Measurements from ENCODE around the gene CRAMP1. TPM values are rescaled to one million over a fixed set of nuclear protein-coding genes. Genes with fewer than 3 reads are reported as not detected.

CRAMP1 gene, protein sequence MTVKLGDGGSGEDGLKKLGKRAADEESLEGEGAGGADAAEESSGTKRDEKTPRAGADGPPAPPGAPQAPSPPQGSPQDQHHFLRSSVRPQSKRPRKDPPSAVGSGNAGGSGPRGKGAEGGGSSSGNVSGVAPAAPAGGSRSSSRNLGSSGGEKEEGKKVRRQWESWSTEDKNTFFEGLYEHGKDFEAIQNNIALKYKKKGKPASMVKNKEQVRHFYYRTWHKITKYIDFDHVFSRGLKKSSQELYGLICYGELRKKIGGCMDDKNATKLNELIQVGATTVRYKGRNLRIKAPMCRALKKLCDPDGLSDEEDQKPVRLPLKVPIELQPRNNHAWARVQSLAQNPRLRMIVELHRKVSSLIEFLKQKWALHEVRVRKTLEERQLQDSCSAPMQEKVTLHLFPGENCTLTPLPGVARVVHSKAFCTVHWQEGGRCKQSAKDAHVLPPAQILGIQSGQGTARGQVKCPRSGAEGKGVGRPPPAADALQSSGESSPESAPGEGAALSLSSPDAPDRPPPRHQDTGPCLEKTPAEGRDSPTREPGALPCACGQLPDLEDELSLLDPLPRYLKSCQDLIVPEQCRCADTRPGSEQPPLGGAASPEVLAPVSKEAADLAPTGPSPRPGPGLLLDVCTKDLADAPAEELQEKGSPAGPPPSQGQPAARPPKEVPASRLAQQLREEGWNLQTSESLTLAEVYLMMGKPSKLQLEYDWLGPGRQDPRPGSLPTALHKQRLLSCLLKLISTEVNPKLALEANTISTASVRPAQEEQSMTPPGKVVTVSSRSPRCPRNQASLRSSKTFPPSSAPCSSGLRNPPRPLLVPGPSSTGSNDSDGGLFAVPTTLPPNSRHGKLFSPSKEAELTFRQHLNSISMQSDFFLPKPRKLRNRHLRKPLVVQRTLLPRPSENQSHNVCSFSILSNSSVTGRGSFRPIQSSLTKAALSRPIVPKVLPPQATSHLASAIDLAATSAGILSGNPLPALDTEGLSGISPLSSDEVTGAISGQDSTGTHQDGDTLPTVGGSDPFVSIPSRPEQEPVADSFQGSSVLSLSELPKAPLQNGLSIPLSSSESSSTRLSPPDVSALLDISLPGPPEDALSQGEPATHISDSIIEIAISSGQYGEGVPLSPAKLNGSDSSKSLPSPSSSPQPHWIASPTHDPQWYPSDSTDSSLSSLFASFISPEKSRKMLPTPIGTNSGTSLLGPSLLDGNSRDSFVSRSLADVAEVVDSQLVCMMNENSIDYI (N-terminal part only)
- total RNA-seq = 28.9 and 30.8 TPM in 2 replicates
- polyA plus RNA-seq = 20.2 and 21.5 TPM in 2 replicates
- polyA plus RNA-seq (2011; cell fraction: cytosol; rRNA removed) = 15.8 and 16.2 TPM in 2 replicates
- polyA plus RNA-seq (2011; cell fraction: nucleus; rRNA removed) = 48.0 and 59.9 TPM in 2 replicates
- polyA plus RNA-seq (2012) = 14.1 and 16.4 TPM in 2 replicates
- 28.1 and 32.7 TPM in 2 replicates for polyA minus RNA-seq
- 7.6 TPM for polyA minus RNA-seq (2011; cell fraction: cytosol; rRNA and poly(A)+ RNA removed)
- 29.3 and 31.5 TPM in 2 replicates for polyA minus RNA-seq (2011; cell fraction: nucleus; rRNA and poly(A)+ RNA removed)
- percentile 73 among the genes with signal in this experiment for Bru-seq, nascent RNA
- BruChase-seq, experiment 1, labeled RNA remaining after a 6-hour chase = percentile 78 among the genes with signal in this experiment
- BruChase-seq, experiment 2, labeled RNA remaining after a 2-hour chase = percentile 82 among the genes with signal in this experiment
- long read RNA-seq, partial matches to known transcripts = 2 of 6 reads
- long read RNA-seq, other reads (novel, unspliced or antisense) = 4 of 6 reads

DNA sequence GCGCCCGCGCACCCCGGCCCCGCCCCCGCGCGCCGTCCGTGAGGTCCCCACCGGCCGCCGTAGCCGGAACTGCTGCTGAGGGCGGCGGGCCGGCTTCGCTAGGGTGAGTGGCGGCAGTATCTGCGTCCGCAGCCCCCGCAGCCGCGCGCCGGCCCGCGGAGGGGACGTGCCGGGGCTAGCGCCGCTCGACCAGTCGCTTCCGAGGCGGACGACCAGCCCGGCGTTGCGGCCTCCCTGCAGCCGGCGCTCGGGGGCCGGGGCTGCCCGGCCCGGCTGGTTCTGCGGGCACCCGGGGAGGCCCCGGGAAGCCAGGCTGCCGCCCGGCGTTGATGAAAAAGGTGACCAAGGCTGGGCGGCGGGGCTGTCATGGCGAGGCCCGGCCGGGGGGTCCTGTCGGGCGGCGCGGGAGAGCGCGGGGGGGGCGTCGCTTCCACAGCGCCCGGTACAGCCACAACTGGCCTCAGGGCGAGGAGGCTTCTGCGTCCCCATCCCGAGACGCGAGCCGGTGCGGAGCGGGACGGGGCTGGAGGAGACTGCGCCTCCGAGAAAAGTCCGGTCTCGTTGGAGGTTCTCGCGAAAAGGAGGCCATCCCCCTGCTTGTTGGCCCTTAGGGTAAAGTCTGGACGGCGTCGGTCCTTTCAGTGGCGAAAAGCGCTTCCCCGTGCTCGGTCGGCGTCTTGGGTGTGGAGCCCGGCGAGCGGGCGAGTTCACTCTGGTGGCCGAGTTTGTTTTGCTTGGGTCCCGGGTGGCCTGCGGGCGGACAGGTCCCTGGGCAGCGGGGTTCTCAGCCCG, at the start of gene CRAMP1:
Gene CRAMP1 (plus strand): TSS at position 41 of the 792 bp plus-strand sequence. CDS start 2,280 bp downstream, outside the sequence.
- ChIA-PET CTCF (interaction anchor here (1.0 kb wide), 3 partner anchors 8 to 93 kb away, joined by 3 to 4 read pairs (median 3); partner anchors contain the start of gene MAPK8IP3), POLR2A (interaction anchor here (1.5 kb wide), 1 partner anchor 64 kb away, joined by 3 read pairs; no protein-coding TSS in a partner anchor)
- dilution Hi-C loops (cut with MboI; ENCODE audit: extremely low pct_ligation_motif_present, low sequenced_read_pairs) = no loop called here
- H3K9ac ChIP-seq (replicated peaks; ENCODE audit: extremely low read depth, insufficient read depth, low read length) = peak within 1 kb of the TSS; percentile 58
- peak; percentile 29 for DNase-seq (ENCODE audit: low read depth, low spot score)
- H3K4me2 ChIP-seq (ENCODE audit: insufficient read depth, low read length) = peak within 1 kb of the TSS; percentile 89
- H3K9me3 ChIP-seq (replicated peaks; ENCODE audit: control insufficient read depth, insufficient read depth, low read length) = no peaks in the 10 kb centered on the region
- no peaks in the 10 kb centered on the region for H3K9me1 ChIP-seq (replicated peaks; ENCODE audit: control insufficient read depth, extremely low read depth, insufficient read depth, low read length)
- no peaks in the 10 kb centered on the region for H4K20me1 ChIP-seq (replicated peaks; ENCODE audit: control insufficient read depth, extremely low read depth, insufficient read depth, low read length)
- no TSS peak for BruUV-seq (replicated peaks)
- TF ChIP-seq POLR2A (IDR thresholded peaks at IDR 0.05; ENCODE audit: low read depth, low read length) = peak; percentile 43
- TF ChIP-seq GATA2 (IDR thresholded peaks at IDR 0.05; ENCODE audit: insufficient read depth, insufficient read length, low read depth, low read length) = no peak
- TF ChIP-seq, protein P1, sequence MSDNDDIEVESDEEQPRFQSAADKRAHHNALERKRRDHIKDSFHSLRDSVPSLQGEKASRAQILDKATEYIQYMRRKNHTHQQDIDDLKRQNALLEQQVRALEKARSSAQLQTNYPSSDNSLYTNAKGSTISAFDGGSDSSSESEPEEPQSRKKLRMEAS (IDR thresholded peaks at IDR 0.05; ENCODE audit: insufficient read depth, insufficient read length) = no peak
- peak; percentile 13 for TF ChIP-seq POLR2AphosphoS5 (IDR thresholded peaks at IDR 0.05; ENCODE audit: insufficient read depth, low read depth, low read length)
- TF ChIP-seq EZH2 (IDR thresholded peaks at IDR 0.05; ENCODE audit: borderline replicate concordance, low read depth, low read length, severe bottlenecking) = no peak
- TF ChIP-seq, protein P2, sequence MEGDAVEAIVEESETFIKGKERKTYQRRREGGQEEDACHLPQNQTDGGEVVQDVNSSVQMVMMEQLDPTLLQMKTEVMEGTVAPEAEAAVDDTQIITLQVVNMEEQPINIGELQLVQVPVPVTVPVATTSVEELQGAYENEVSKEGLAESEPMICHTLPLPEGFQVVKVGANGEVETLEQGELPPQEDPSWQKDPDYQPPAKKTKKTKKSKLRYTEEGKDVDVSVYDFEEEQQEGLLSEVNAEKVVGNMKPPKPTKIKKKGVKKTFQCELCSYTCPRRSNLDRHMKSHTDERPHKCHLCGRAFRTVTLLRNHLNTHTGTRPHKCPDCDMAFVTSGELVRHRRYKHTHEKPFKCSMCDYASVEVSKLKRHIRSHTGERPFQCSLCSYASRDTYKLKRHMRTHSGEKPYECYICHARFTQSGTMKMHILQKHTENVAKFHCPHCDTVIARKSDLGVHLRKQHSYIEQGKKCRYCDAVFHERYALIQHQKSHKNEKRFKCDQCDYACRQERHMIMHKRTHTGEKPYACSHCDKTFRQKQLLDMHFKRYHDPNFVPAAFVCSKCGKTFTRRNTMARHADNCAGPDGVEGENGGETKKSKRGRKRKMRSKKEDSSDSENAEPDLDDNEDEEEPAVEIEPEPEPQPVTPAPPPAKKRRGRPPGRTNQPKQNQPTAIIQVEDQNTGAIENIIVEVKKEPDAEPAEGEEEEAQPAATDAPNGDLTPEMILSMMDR (IDR thresholded peaks at IDR 0.05; ENCODE audit: extremely low read depth in 1 of 2, insufficient read depth in 1 of 2, low read depth in 1 of 2, low read length in 2 of 2) = no peak
- TF ChIP-seq JUN (IDR thresholded peaks at IDR 0.05; ENCODE audit: borderline replicate concordance, insufficient read depth, insufficient read length, low read depth) = no peak
- no peak for TF ChIP-seq FOS (IDR thresholded peaks at IDR 0.05; ENCODE audit: borderline replicate concordance, insufficient read depth, low read length)
- no peak for TF ChIP-seq MYC (IDR thresholded peaks at IDR 0.05; ENCODE audit: low read depth, low read length)
- peak within 1 kb of the TSS; percentile 24 for H3K27ac ChIP-seq (ENCODE audit: insufficient read depth, low read depth, low read length)
- no peaks in the 10 kb centered on the region for H3K27me3 ChIP-seq (ENCODE audit: control insufficient read depth in 2 of 2, insufficient read depth in 2 of 2, low read length in 2 of 2)
- H3K4me1 ChIP-seq (ENCODE audit: control insufficient read depth, extremely low read depth, insufficient read depth, low read length) = peaks cover 38% of the 10 kb centered on the region
- peaks cover 38% of the 10 kb centered on the region for H3K79me2 ChIP-seq (ENCODE audit: control insufficient read depth, insufficient read depth, low read length)
- H2AFZ ChIP-seq (ENCODE audit: low read depth, low read length) = peak within 1 kb of the TSS; percentile 7
- no peak for FAIRE-seq
- H3K36me3 ChIP-seq (ENCODE audit: control insufficient read depth in 2 of 2, extremely low read depth in 1 of 2, insufficient read depth in 2 of 2, low read length in 2 of 2) = peaks cover 5 to 7% of the 10 kb centered on the region in 2 experiments
- intact Hi-C loops (cut with micrococcal nuclease) = loop anchor here (1.0 to 5.0 kb wide), 3 partner anchors 69 to 190 kb away; partner anchors contain the start of genes MAPK8IP3 and UQCC4
- H3K4me3 ChIP-seq (replicated peaks in 1 of 3; ENCODE audit: insufficient read depth in 1 of 3, low read depth in 1 of 3, low read length in 3 of 3) = peak within 1 kb of the TSS; percentile 68 to 88 (median 86)
